Measurements from ENCODE around the gene CALM3. TPM values are rescaled to one million over a fixed set of nuclear protein-coding genes. Genes with fewer than 3 reads are reported as not detected.
A peak's percentile ranks its signal among the peaks of the same experiment; 100 is the strongest.

Gene CALM3
- total RNA-seq, 4 donors from 2014 or later, result 108 to 190 (median 155) TPM

GRCh38 chr19:46659151-46660007, 58.2 kb downstream of the CALM3 start:
- DNase-seq, result peak in 1 of 2 donors; percentile 34
- Histone ChIP-seq H3K4me1 (peaks cover 19 to 20% of the 10 kb centered on the region in 2 donors), H3K36me3 (no peaks in the 10 kb centered on the region), H3K27ac (no peak overlapping the region), H3K4me3 (replicated peaks in 1 of 3) (no peak overlapping the region), H3K9me3 (no peaks in the 10 kb centered on the region), H3K27me3 (no peaks in the 10 kb centered on the region)
- WGBS, 2 donors, result 5 to 12% methylated on average over 20 to 28 of the region's 28 CpGs
- TF ChIP-seq POLR2A (IDR thresholded peaks at IDR 0.05) (no peak), CTCF (IDR thresholded peaks at IDR 0.05) (no peak)
- intact Hi-C loops (cut with DNase I), result loop anchor here (5.0 kb wide), 3 partner anchors 42 to 132 kb away; partner anchors contain the start of gene CALM3

GRCh38 chr19:46660008-46660517, 58.9 kb downstream of the CALM3 start:
- no peaks in the 10 kb centered on the region for H3K36me3 ChIP-seq
- DNase-seq, result no peak
- no peaks in the 10 kb centered on the region for H3K9me3 ChIP-seq
- WGBS, 2 donors, result 2 to 3% methylated on average over 13 to 14 of the region's 14 CpGs
- peaks cover 19 to 20% of the 10 kb centered on the region in 2 donors for H3K4me1 ChIP-seq
- peak overlapping the region in 2 of 3 donors; percentile 14 to 18 for H3K27ac ChIP-seq
- H3K27me3 ChIP-seq, result no peaks in the 10 kb centered on the region
- H3K4me3 ChIP-seq (replicated peaks in 1 of 3), result peak overlapping the region in 1 of 3 donors; percentile 47
- intact Hi-C loops (cut with DNase I), result loop anchor here (5.0 kb wide), 3 partner anchors 43 to 133 kb away; partner anchors contain the start of gene CALM3
- TF ChIP-seq CTCF (IDR thresholded peaks at IDR 0.05) (no peak), POLR2A (IDR thresholded peaks at IDR 0.05) (no peak)

Other genes with a start within 250 kb of the CALM3 start
- 10 to 100 TPM; 16.8 to 34.9 (median 29.3) TPM for gene CCDC8, start 187.8 kb upstream of the CALM3 start, total RNA-seq
- under 1 TPM in 1 of 4 donors, not detected in 3; 0.11 TPM for gene PNMA8C, start 172.4 kb upstream of the CALM3 start, total RNA-seq
- gene PNMA8A, start 129.8 kb upstream of the CALM3 start, total RNA-seq, result 10 to 100 TPM in 3 of 4 donors, 1 to 10 TPM in 1; 8.9 to 33.8 (median 19.5) TPM
- 1 to 10 TPM; 1.3 to 1.5 (median 1.5) TPM for gene PNMA8B, start 105.5 kb upstream of the CALM3 start, total RNA-seq
- 10 to 100 TPM in 2 of 4 donors, 1 to 10 TPM in 2; 9.0 to 21.9 (median 12.7) TPM for gene PTGIR, start 23.8 kb downstream of the CALM3 start, total RNA-seq
- gene GNG8, start 34.9 kb downstream of the CALM3 start, total RNA-seq, result not detected
- 1 to 10 TPM; 1.7 to 3.2 (median 2.7) TPM for gene DACT3, start 59.9 kb downstream of the CALM3 start, total RNA-seq
- gene PRKD2, start 115.8 kb downstream of the CALM3 start, total RNA-seq, result 10 to 100 TPM; 23.7 to 40.7 (median 32.7) TPM
- gene FKRP, start 144.7 kb downstream of the CALM3 start, total RNA-seq, result 10 to 100 TPM; 20.1 to 40.1 (median 23.1) TPM
- gene STRN4, start 145.1 kb downstream of the CALM3 start, total RNA-seq, result 10 to 100 TPM; 54.1 to 73.4 (median 67.7) TPM
- 10 to 100 TPM in 3 of 4 donors, 1 to 10 TPM in 1; 9.3 to 18.5 (median 11.8) TPM for gene SLC1A5, start 187.3 kb downstream of the CALM3 start, total RNA-seq
- gene AP2S1, start 249.5 kb downstream of the CALM3 start, total RNA-seq, result 10 to 100 TPM; 29.8 to 98.4 (median 64.1) TPM

Data from thyroid gland (tissue), 4 donors.